Upper lobe of right lung (tissue), 1 donor: ENCODE measurements around the gene YIPF6. TPM values are rescaled to one million over a fixed set of nuclear protein-coding genes. Genes with fewer than 3 reads are reported as not detected.

Source experiments
- ATAC-seq: fragments of 200-7000 bp; cut with Tn5 transposase; one replicate; pipeline ENCODE4 v1.9.1; 2020; ENCODE audit warnings: mild to moderate bottlenecking, moderate library complexity
- DNase-seq: peaks from one replicate; pipeline ENCODE4 v3.0.0-alpha.2; 2020
- H3K27ac ChIP-seq: fragments of 200-600 bp; one replicate; pipeline ENCODE4 v1.8.0; 2022
- H3K27me3 ChIP-seq: fragments of 200-600 bp; one replicate; pipeline ENCODE4 v1.8.0; 2022; ENCODE audit warnings: mild to moderate bottlenecking
- H3K36me3 ChIP-seq: fragments of 200-600 bp; one replicate; pipeline ENCODE4 v1.8.0; 2022
- H3K4me1 ChIP-seq: fragments of 200-600 bp; one replicate; pipeline ENCODE4 v1.8.0; 2022
- H3K4me3 ChIP-seq: fragments of 200-600 bp; one replicate; pipeline ENCODE4 v1.8.0; 2022; ENCODE audit warnings: mild to moderate bottlenecking
- H3K9me3 ChIP-seq: fragments of 200-600 bp; one replicate; pipeline ENCODE4 v1.8.0; 2022
- CTCF ChIP-seq: fragments of 200-600 bp; IDR thresholded peaks from one replicate; pipeline ENCODE4 v1.8.0; 2022; ENCODE audit warnings: antibody characterized with exemption
- intact Hi-C: fragments of 100-400 bp; cut with DNase I; formaldehyde crosslinking; loops from one replicate; pipeline ENCODE4 v1.11.0; 2022
- total RNA-seq: library from RNA; stranded (reverse); fragmentation: NEBNext Ultra II Directional; extraction: Animal tissue kit (Norgen Biotek cat#: 25700); gene quantifications from one replicate; pipeline ENCODE4 v1.2.1, GENCODE V29; 2021
- donor health status: DM: no; HTN: yes; CAD: no; lungs with severe emphysema.

YIPF6 gene
- total RNA-seq, 1 donor from 2014 or later, result 44.5 TPM

- DNase-seq (no peak), ATAC-seq (no peak)
- intact Hi-C loops, result no loop called here
- H3K4me3 ChIP-seq, result no peak overlapping the region
- H3K27ac ChIP-seq, result no peak overlapping the region
- no peaks in the 10 kb centered on the region for H3K9me3 ChIP-seq
- TF ChIP-seq CTCF, result no peak
- H3K27me3 ChIP-seq, result no peaks in the 10 kb centered on the region
- no peaks in the 10 kb centered on the region for H3K36me3 ChIP-seq
- H3K4me1 ChIP-seq, result no peaks in the 10 kb centered on the region
These were observed 72.4 kb downstream of the YIPF6 start for GRCh38 chrX:68571292-68571609.

- Histone ChIP-seq H3K9me3 (no peaks in the 10 kb centered on the region), H3K27me3 (no peaks in the 10 kb centered on the region), H3K4me1 (no peaks in the 10 kb centered on the region), H3K27ac (no peak overlapping the region), H3K4me3 (no peak overlapping the region), H3K36me3 (no peaks in the 10 kb centered on the region)
- DNase-seq, result no peak
- intact Hi-C loops, result no loop called here
- no peak for ATAC-seq
- TF ChIP-seq CTCF, result no peak
These were observed 72.9 kb downstream of the YIPF6 start for GRCh38 chrX:68571610-68572311.

GRCh38 chrX:68574240-68574639 lies 75.4 kb downstream of the YIPF6 start:
- no peaks in the 10 kb centered on the region for H3K9me3 ChIP-seq
- no peaks in the 10 kb centered on the region for H3K4me1 ChIP-seq
- ATAC-seq (no peak), DNase-seq (no peak)
- intact Hi-C loops, result no loop called here
- H3K27ac ChIP-seq, result no peak overlapping the region
- no peaks in the 10 kb centered on the region for H3K36me3 ChIP-seq
- TF ChIP-seq CTCF, result no peak
- H3K4me3 ChIP-seq, result no peak overlapping the region
- no peaks in the 10 kb centered on the region for H3K27me3 ChIP-seq

GRCh38 chrX:68579810-68580209 lies 81.0 kb downstream of the YIPF6 start:
- no peak overlapping the region for H3K27ac ChIP-seq
- intact Hi-C loops, result no loop called here
- ATAC-seq, result no peak
- H3K4me3 ChIP-seq, result no peak overlapping the region
- no peaks in the 10 kb centered on the region for H3K4me1 ChIP-seq
- no peak for TF ChIP-seq CTCF
- no peaks in the 10 kb centered on the region for H3K9me3 ChIP-seq
- no peak for DNase-seq
- H3K36me3 ChIP-seq, result no peaks in the 10 kb centered on the region
- no peaks in the 10 kb centered on the region for H3K27me3 ChIP-seq

- no peak overlapping the region for H3K27ac ChIP-seq
- no peak for ATAC-seq
- TF ChIP-seq CTCF, result no peak
- H3K9me3 ChIP-seq, result no peaks in the 10 kb centered on the region
- DNase-seq, result no peak
- no peaks in the 10 kb centered on the region for H3K4me1 ChIP-seq
- no peaks in the 10 kb centered on the region for H3K27me3 ChIP-seq
- no peaks in the 10 kb centered on the region for H3K36me3 ChIP-seq
- H3K4me3 ChIP-seq, result no peak overlapping the region
- intact Hi-C loops, result no loop called here
These were observed 85.4 kb downstream of the YIPF6 start for GRCh38 chrX:68584221-68584620.

Other genes with a start within 250 kb of the YIPF6 start
- 9.8 TPM for gene OPHN1, start 65.6 kb upstream of the YIPF6 start, total RNA-seq
- 39.4 TPM for gene STARD8, start 148.6 kb downstream of the YIPF6 start, total RNA-seq